AG04449 (cell line): ENCODE measurements around the gene SUSD1.

Experiments used
- CTCF ChIA-PET: fragments of 350-600 bp; formaldehyde crosslinking; extraction: SDS; loops from one replicate; lab custom pipeline; 2021; ENCODE audit warnings: antibody characterized with exemption; lab: Yijun Ruan, JAX
- POLR2A ChIA-PET: fragments of 400-600, 350-600 bp; formaldehyde crosslinking; extraction: SDS; loops from one replicate; lab custom pipeline; 2020; ENCODE audit warnings: antibody characterized with exemption, inconsistent platforms; lab: Yijun Ruan, JAX
- DNase-seq: peaks from one replicate; pipeline ENCODE4 v3.0.0-alpha.2; 2010; ENCODE audit warnings: low read depth, low spot score
- H3K4me3 ChIP-seq: 2 replicates; pipeline ENCODE4 v1.5.1; 2011; ENCODE audit warnings: low read depth, mild to moderate bottlenecking, control low read depth, low read length
- CTCF ChIP-seq: IDR thresholded peaks from one replicate; pipeline ENCODE4 v1.5.1; 2011; ENCODE audit warnings: mild to moderate bottlenecking, moderate library complexity, low read length, control low read depth, inconsistent platforms; ENCODE audit not compliant: insufficient read depth; ENCODE audit errors: missing control alignments

Gene SUSD1

GRCh38 chr9:111993319-111993718 lies 181.8 kb downstream of the SUSD1 start:
- DNase-seq: no peak
- TF ChIP-seq CTCF: no peak
- H3K4me3 ChIP-seq: no peak overlapping the region
- CTCF ChIA-PET: interaction anchor here (1.3 to 1.5 kb wide), 2 partner anchors 21 to 82 kb away, joined by 3 read pairs; no protein-coding TSS in a partner anchor
- POLR2A ChIA-PET: no interaction called here

GRCh38 chr9:111992523-111992922 lies 182.6 kb downstream of the SUSD1 start:
- TF ChIP-seq CTCF: no peak
- no peak for DNase-seq
- ChIA-PET POLR2A (no interaction called here), CTCF (interaction anchor here (1.3 kb wide), 1 partner anchor 83 kb away, joined by 3 read pairs; no protein-coding TSS in a partner anchor)
- no peak overlapping the region for H3K4me3 ChIP-seq

- TF ChIP-seq CTCF: no peak
- H3K4me3 ChIP-seq: no peak overlapping the region
- DNase-seq: no peak
- ChIA-PET POLR2A (no interaction called here), CTCF (interaction anchor here (1.0 kb wide), 1 partner anchor 22 kb away, joined by 3 read pairs; no protein-coding TSS in a partner anchor)
Measured at GRCh38 chr9:111991179-111991578, 183.9 kb downstream of the SUSD1 start.
